Adrenal gland (tissue), 5 donors: ENCODE results near the gene DHODH.
"Not testable (repeated sequence)": the region's sequence is repeated elsewhere in the genome, so short reads cannot be mapped to it uniquely, and the experiment has no call there.

ENCODE experiments used
- POLR2A ChIP-seq, 2 donors: fragments of 450-650 bp; IDR thresholded peaks; one replicate each; pipeline ENCODE4 v1.6.1; 2017; ENCODE audit warnings: antibody characterized with exemption in 2 of 2, mild to moderate bottlenecking in 2 of 2, moderate library complexity in 1 of 2
- TF ChIP-seq, protein P1 (sequence below), 6 experiments: fragments of 450-650 bp in 4 of 6; fragments of 200-600 bp in 2 of 6; sonication (generic) in 1 of 6; IDR thresholded peaks; 1 replicate in 5 of 6; 2 replicates in 1 of 6; pipeline versions ENCODE4 v1.5.1 to v1.8.0; 2016 to 2021; ENCODE audit warnings: antibody characterized with exemption in 6 of 6, mild to moderate bottlenecking in 2 of 6, moderate library complexity in 1 of 6
- donor health status: DM: no; HTN: no; CAD: no.

- TF ChIP-seq, protein P1, sequence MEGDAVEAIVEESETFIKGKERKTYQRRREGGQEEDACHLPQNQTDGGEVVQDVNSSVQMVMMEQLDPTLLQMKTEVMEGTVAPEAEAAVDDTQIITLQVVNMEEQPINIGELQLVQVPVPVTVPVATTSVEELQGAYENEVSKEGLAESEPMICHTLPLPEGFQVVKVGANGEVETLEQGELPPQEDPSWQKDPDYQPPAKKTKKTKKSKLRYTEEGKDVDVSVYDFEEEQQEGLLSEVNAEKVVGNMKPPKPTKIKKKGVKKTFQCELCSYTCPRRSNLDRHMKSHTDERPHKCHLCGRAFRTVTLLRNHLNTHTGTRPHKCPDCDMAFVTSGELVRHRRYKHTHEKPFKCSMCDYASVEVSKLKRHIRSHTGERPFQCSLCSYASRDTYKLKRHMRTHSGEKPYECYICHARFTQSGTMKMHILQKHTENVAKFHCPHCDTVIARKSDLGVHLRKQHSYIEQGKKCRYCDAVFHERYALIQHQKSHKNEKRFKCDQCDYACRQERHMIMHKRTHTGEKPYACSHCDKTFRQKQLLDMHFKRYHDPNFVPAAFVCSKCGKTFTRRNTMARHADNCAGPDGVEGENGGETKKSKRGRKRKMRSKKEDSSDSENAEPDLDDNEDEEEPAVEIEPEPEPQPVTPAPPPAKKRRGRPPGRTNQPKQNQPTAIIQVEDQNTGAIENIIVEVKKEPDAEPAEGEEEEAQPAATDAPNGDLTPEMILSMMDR (IDR thresholded peaks at IDR 0.05) = not testable (repeated sequence)
- TF ChIP-seq POLR2A (IDR thresholded peaks at IDR 0.05) = not testable (repeated sequence)
Observed at GRCh38 chr16:72075067-72075466, 66.5 kb downstream of the DHODH start.
